Tibial artery (tissue), 4 donors: ENCODE measurements around the gene MS4A2.
"Not testable (repeated sequence)": the region's sequence is repeated elsewhere in the genome, so short reads cannot be mapped to it uniquely, and the experiment has no call there.

Source experiments
- DNase-seq, 2 donors: peaks; one replicate each; pipeline ENCODE4 v3.0.0-alpha.2; 2019
- H3K27ac ChIP-seq, 2 donors: fragments of 200-600 bp; sonication (generic) in 1 of 2; 1 replicate in 1 of 2; 2 replicates in 1 of 2; pipeline ENCODE4 v1.5.1; 2018 to 2019; ENCODE audit warnings: mild to moderate bottlenecking in 1 of 2
- H3K27me3 ChIP-seq, 2 donors: fragments of 200-600 bp; sonication (generic) in 1 of 2; one replicate each; pipeline versions ENCODE4 v1.5.1 to v1.6.0; 2016 to 2019
- H3K36me3 ChIP-seq, 3 donors: fragments of 200-600 bp; sonication (generic) in 2 of 3; one replicate each; pipeline ENCODE4 v1.5.1; 2016 to 2019; ENCODE audit warnings: mild to moderate bottlenecking in 2 of 3
- H3K4me1 ChIP-seq, 4 donors: fragments of 200-600 bp; sonication (generic) in 2 of 4; 1 replicate in 3 of 4; 2 replicates in 1 of 4; pipeline ENCODE4 v1.5.1; 2016 to 2019
- H3K4me3 ChIP-seq, 2 donors: fragments of 200-600 bp; sonication (generic) in 1 of 2; 1 replicate in 1 of 2; 2 replicates in 1 of 2; pipeline ENCODE4 v1.5.1; 2018 to 2019; ENCODE audit warnings: mild to moderate bottlenecking in 2 of 2
- H3K9me3 ChIP-seq, 3 donors: fragments of 200-600 bp; sonication (generic) in 1 of 3; one replicate each; pipeline ENCODE4 v1.5.1; 2016 to 2019
- CTCF ChIP-seq, 2 experiments: fragments of 200-600 bp in 1 of 2; fragments of 450-650 bp in 1 of 2; IDR thresholded peaks; one replicate each; pipeline ENCODE4 v1.5.1; 2017 to 2019; ENCODE audit warnings: antibody characterized with exemption in 2 of 2, mild to moderate bottlenecking in 1 of 2, moderate library complexity in 1 of 2
- intact Hi-C: fragments of 100-400 bp; cut with DNase I; formaldehyde crosslinking; loops from one replicate; pipeline ENCODE4 v1.15.0; 2023; ENCODE audit warnings: low total_unique reads

The MS4A2 gene

GRCh38 chr11:60059521-60060240 lies 28.8 kb upstream of the MS4A2 start:
- TF ChIP-seq CTCF (IDR thresholded peaks at IDR 0.05) = no peak
- H3K9me3 ChIP-seq = no peaks in the 10 kb centered on the region
- no peaks in the 10 kb centered on the region for H3K27me3 ChIP-seq
- H3K4me3 ChIP-seq = no peak overlapping the region
- no peak for DNase-seq
- H3K27ac ChIP-seq = no peak overlapping the region
- no peaks in the 10 kb centered on the region for H3K36me3 ChIP-seq
- intact Hi-C loops = no loop called here
- no peaks in the 10 kb centered on the region for H3K4me1 ChIP-seq

- intact Hi-C loops = no loop called here
- Histone ChIP-seq H3K4me3 (no peak overlapping the region), H3K27ac (no peak overlapping the region), H3K9me3 (no peaks in the 10 kb centered on the region), H3K27me3 (no peaks in the 10 kb centered on the region), H3K36me3 (no peaks in the 10 kb centered on the region), H3K4me1 (no peaks in the 10 kb centered on the region)
- DNase-seq = no peak
- no peak for TF ChIP-seq CTCF (IDR thresholded peaks at IDR 0.05)
Measured at GRCh38 chr11:60064111-60064510, 24.4 kb upstream of the MS4A2 start.

GRCh38 chr11:60065801-60066200 lies 22.7 kb upstream of the MS4A2 start:
- no peak for TF ChIP-seq CTCF (IDR thresholded peaks at IDR 0.05)
- Histone ChIP-seq H3K4me3 (no peak overlapping the region), H3K36me3 (no peaks in the 10 kb centered on the region), H3K9me3 (no peaks in the 10 kb centered on the region), H3K4me1 (no peaks in the 10 kb centered on the region), H3K27ac (no peak overlapping the region), H3K27me3 (no peaks in the 10 kb centered on the region)
- no peak for DNase-seq
- intact Hi-C loops = no loop called here

- no peaks in the 10 kb centered on the region for H3K36me3 ChIP-seq
- H3K4me1 ChIP-seq = no peaks in the 10 kb centered on the region
- DNase-seq = no peak
- H3K27me3 ChIP-seq = no peaks in the 10 kb centered on the region
- no peak overlapping the region for H3K4me3 ChIP-seq
- H3K27ac ChIP-seq = no peak overlapping the region
- intact Hi-C loops = no loop called here
- no peak for TF ChIP-seq CTCF (IDR thresholded peaks at IDR 0.05)
- H3K9me3 ChIP-seq = no peaks in the 10 kb centered on the region
Measured at GRCh38 chr11:60069450-60069849, 19.0 kb upstream of the MS4A2 start.

- DNase-seq, H3K27ac ChIP-seq, H3K4me3 ChIP-seq, H3K4me1 ChIP-seq, intact Hi-C loops, H3K9me3 ChIP-seq, H3K36me3 ChIP-seq, H3K27me3 ChIP-seq: not testable (repeated sequence)
Measured at GRCh38 chr11:60071644-60072043, 16.8 kb upstream of the MS4A2 start.

- Histone ChIP-seq H3K36me3 (no peaks in the 10 kb centered on the region), H3K4me3 (no peak overlapping the region), H3K4me1 (no peaks in the 10 kb centered on the region), H3K27ac (no peak overlapping the region), H3K27me3 (no peaks in the 10 kb centered on the region), H3K9me3 (peaks cover 0 to 10% (median 0%) of the 10 kb centered on the region in 3 donors)
- TF ChIP-seq CTCF (IDR thresholded peaks at IDR 0.05) = no peak
- intact Hi-C loops = no loop called here
- DNase-seq = no peak
Measured at GRCh38 chr11:60077216-60077817, 11.1 kb upstream of the MS4A2 start.
